PC-3 (cell line): ENCODE measurements around the gene MYH11. TPM values are rescaled to one million over a fixed set of nuclear protein-coding genes. Genes with fewer than 3 reads are reported as not detected.

Source experiments
- ATAC-seq: fragments of 200-7000 bp; cut with Tn5 transposase; 2 replicates; pipeline ENCODE4 v1.9.1; 2020; ENCODE audit warnings: mild to moderate bottlenecking, moderate library complexity
- BruUV-seq: library from RNA; stranded (reverse); fragments of 400-500 nt; replicated peaks from 2 replicates; lab custom pipeline; 2021; lab: Mats Ljungman, UMichigan
- CTCF ChIA-PET: fragments of 300-600 bp; sonication (Branson Sonifier 250); formaldehyde crosslinking; loops from one replicate; lab custom pipeline; 2022; ENCODE audit warnings: antibody characterized with exemption; lab: Charles Lee
- POLR2A ChIA-PET: fragments of 300-600 bp; sonication (Branson Sonifier 250); formaldehyde crosslinking; loops from one replicate; lab custom pipeline; 2022; ENCODE audit warnings: antibody characterized with exemption; ENCODE audit not compliant: unreplicated experiment; lab: Charles Lee
- DNase-seq: peaks from one replicate; pipeline ENCODE4 v3.0.0-alpha.2; 2015
- H2AFZ ChIP-seq: fragments of 300-600 bp; sonication (generic); 2 replicates; pipeline ENCODE4 v1.6.0; 2016; ENCODE audit warnings: antibody characterized with exemption, low read length
- H3F3A ChIP-seq: fragments of 300-600 bp; sonication (generic); one replicate; pipeline ENCODE4 v1.6.0; 2017; ENCODE audit warnings: antibody characterized with exemption, low read length, control low read depth, mild to moderate bottlenecking; ENCODE audit not compliant: unreplicated experiment
- H3K27ac ChIP-seq: fragments of 300-600 bp; sonication (generic); 2 replicates; pipeline ENCODE4 v1.5.1; 2016; ENCODE audit warnings: mild to moderate bottlenecking, low read length
- H3K27me3 ChIP-seq: fragments of 300-600 bp; sonication (generic); 2 replicates; pipeline ENCODE4 v1.6.1; 2016; ENCODE audit warnings: low read length, mixed read lengths
- H3K36me3 ChIP-seq: fragments of 300-600 bp; sonication (generic); 2 replicates; pipeline ENCODE4 v1.6.1; 2016; ENCODE audit warnings: low read depth, mixed run types, low read length, mixed read lengths
- H3K4me1 ChIP-seq: fragments of 300-600 bp; sonication (generic); 2 replicates; pipeline ENCODE4 v1.5.1; 2016; ENCODE audit warnings: low read length; ENCODE audit not compliant: insufficient read depth
- H3K4me2 ChIP-seq: fragments of 300-600 bp; sonication (generic); 2 replicates; pipeline ENCODE4 v1.6.0; 2016; ENCODE audit warnings: low read length
- H3K4me3 ChIP-seq: fragments of 300-600 bp; sonication (generic); 2 replicates; pipeline ENCODE4 v1.5.1; 2016; ENCODE audit warnings: mild to moderate bottlenecking, low read length, mixed read lengths
- H3K79me2 ChIP-seq: fragments of 300-600 bp; sonication (generic); 2 replicates; pipeline ENCODE4 v1.6.1; 2017; ENCODE audit warnings: low read length, mixed read lengths
- H3K9ac ChIP-seq: fragments of 300-600 bp; sonication (generic); 2 replicates; pipeline ENCODE4 v1.6.0; 2016; ENCODE audit warnings: mild to moderate bottlenecking, low read length
- H3K9me2 ChIP-seq: fragments of 300-600 bp; sonication (generic); replicated peaks from 2 replicates; pipeline ENCODE4 v1.6.1; 2016; ENCODE audit warnings: mixed run types, low read length, mixed read lengths
- H3K9me3 ChIP-seq: fragments of 300-600 bp; sonication (generic); 2 replicates; pipeline ENCODE4 v1.6.1; 2016; ENCODE audit warnings: low read length, mixed read lengths
- H4K20me1 ChIP-seq: fragments of 300-600 bp; sonication (generic); 2 replicates; pipeline ENCODE4 v1.6.1; 2016; ENCODE audit warnings: low read length, mixed read lengths
- CTCF ChIP-seq: fragments of 300-600 bp; sonication (generic); conservative IDR thresholded peaks from 2 replicates; pipeline ENCODE4 v1.5.1; 2017; ENCODE audit warnings: antibody characterized with exemption, low read depth, mild to moderate bottlenecking, low read length
- EZH2 ChIP-seq: fragments of 300-600 bp; sonication (generic); IDR thresholded peaks from one replicate; pipeline ENCODE4 v1.6.1; 2017; ENCODE audit warnings: antibody characterized with exemption, mild to moderate bottlenecking, low read length; ENCODE audit not compliant: unreplicated experiment
- EZH2phosphoT487 ChIP-seq: fragments of 300-600 bp; sonication (generic); IDR thresholded peaks from 2 replicates; pipeline ENCODE4 v1.6.1; 2018; ENCODE audit warnings: mild to moderate bottlenecking, antibody characterized with exemption, low read length, borderline replicate concordance
- intact Hi-C: fragments of 100-400 bp; cut with micrococcal nuclease; formaldehyde crosslinking; loops from 2 replicates; pipeline ENCODE4 v1.9.0; 2023
- total RNA-seq: library from RNA; depleted of rRNA; stranded (reverse); fragments of >200 nt; gene quantifications from 2 replicates; pipeline ENCODE4 v1.2.3, GENCODE V29; 2014

Gene MYH11
- total RNA-seq, 1 experiment from 2014 or later = not detected

GRCh38 chr16:15665107-15665506 is 191.7 kb downstream of the MYH11 start:
- no peaks in the 10 kb centered on the region for H3K9me2 ChIP-seq
- intact Hi-C loops = no loop called here
- no peaks in the 10 kb centered on the region for H3F3A ChIP-seq
- H3K9me3 ChIP-seq = no peaks in the 10 kb centered on the region
- DNase-seq (no peak), ATAC-seq (no peak)
- ChIA-PET CTCF (no interaction called here), POLR2A (no interaction called here)
- no peaks in the 10 kb centered on the region for H3K27me3 ChIP-seq
- no peak overlapping the region for H3K4me2 ChIP-seq
- H4K20me1 ChIP-seq = no peaks in the 10 kb centered on the region
- TF ChIP-seq EZH2 (no peak), EZH2phosphoT487 (no peak), CTCF (no peak)
- H3K36me3 ChIP-seq = peaks cover 10% of the 10 kb centered on the region; the same call in 1 of the 2 replicates
- H3K27ac ChIP-seq = no peak overlapping the region
- no peaks in the 10 kb centered on the region for H3K4me1 ChIP-seq
- no peak overlapping the region for H3K9ac ChIP-seq
- no peak overlapping the region for H3K4me3 ChIP-seq
- H3K79me2 ChIP-seq = 0 out of 2 replicates have a peak, but pooled peaks cover 6% of the 10 kb centered on the region
- TSS peak; percentile 23 for BruUV-seq
- no peak overlapping the region for H2AFZ ChIP-seq

GRCh38 chr16:15660203-15660601 is 196.6 kb downstream of the MYH11 start:
- no peaks in the 10 kb centered on the region for H3K27me3 ChIP-seq
- H3F3A ChIP-seq = no peaks in the 10 kb centered on the region
- 0 out of 2 replicates have a peak, but pooled peaks cover 4% of the 10 kb centered on the region for H3K36me3 ChIP-seq
- H2AFZ ChIP-seq = no peak overlapping the region
- H3K27ac ChIP-seq = no peak overlapping the region
- TF ChIP-seq EZH2 = no peak
- no peak for TF ChIP-seq EZH2phosphoT487
- TF ChIP-seq CTCF = no peak
- ChIA-PET POLR2A (no interaction called here), CTCF (no interaction called here)
- H3K9ac ChIP-seq = no peak overlapping the region
- intact Hi-C loops = no loop called here
- DNase-seq (no peak), ATAC-seq (no peak)
- peaks cover 29% of the 10 kb centered on the region for H3K79me2 ChIP-seq
- H3K9me2 ChIP-seq = no peaks in the 10 kb centered on the region
- H3K9me3 ChIP-seq = no peaks in the 10 kb centered on the region
- no TSS peak for BruUV-seq
- H3K4me1 ChIP-seq = no peaks in the 10 kb centered on the region
- H3K4me3 ChIP-seq = no peak overlapping the region
- H4K20me1 ChIP-seq = no peaks in the 10 kb centered on the region
- no peak overlapping the region for H3K4me2 ChIP-seq

GRCh38 chr16:15658556-15658955 is 198.3 kb downstream of the MYH11 start:
- no peak overlapping the region for H3K4me2 ChIP-seq
- DNase-seq = no peak
- H3K4me1 ChIP-seq = no peaks in the 10 kb centered on the region
- no peak overlapping the region for H2AFZ ChIP-seq
- ChIA-PET POLR2A (no interaction called here), CTCF (no interaction called here)
- no peaks in the 10 kb centered on the region for H3K9me2 ChIP-seq
- BruUV-seq = no TSS peak
- H3K9ac ChIP-seq = no peak overlapping the region
- no peak overlapping the region for H3K4me3 ChIP-seq
- intact Hi-C loops = no loop called here
- no peaks in the 10 kb centered on the region for H3K27me3 ChIP-seq
- H3K36me3 ChIP-seq = no peaks in the 10 kb centered on the region
- H4K20me1 ChIP-seq = no peaks in the 10 kb centered on the region
- ATAC-seq = no peak
- no peaks in the 10 kb centered on the region for H3F3A ChIP-seq
- H3K79me2 ChIP-seq = peaks cover 46% of the 10 kb centered on the region
- no peak overlapping the region for H3K27ac ChIP-seq
- no peaks in the 10 kb centered on the region for H3K9me3 ChIP-seq
- no peak for TF ChIP-seq CTCF
- TF ChIP-seq EZH2 = no peak
- TF ChIP-seq EZH2phosphoT487 = no peak
